B cell (primary cell): ENCODE data around the gene KSR2. TPM values are rescaled to one million over a fixed set of nuclear protein-coding genes. Genes with fewer than 3 reads are reported as not detected.

Experiments
- ATAC-seq: fragments of 200-7000 bp; cut with Tn5 transposase; one replicate; pipeline ENCODE4 v1.10.0; 2021; ENCODE audit warnings: low read depth, mild to moderate bottlenecking, moderate number of reproducible peaks, moderate library complexity
- CTCF ChIA-PET: fragments of 350-600 bp; sonication (Branson Sonifier 250); formaldehyde crosslinking; loops from one replicate; lab custom pipeline; 2021; ENCODE audit warnings: antibody characterized with exemption, inconsistent platforms; lab: Charles Lee
- POLR2A ChIA-PET: fragments of 350-600 bp; sonication (Branson Sonifier 250); formaldehyde crosslinking; loops from one replicate; lab custom pipeline; 2021; ENCODE audit warnings: antibody characterized with exemption; lab: Charles Lee
- DNase-seq: peaks from one replicate; pipeline ENCODE4 v3.0.0; 2013
- H2AFZ ChIP-seq: 2 replicates; pipeline ENCODE4 v1.6.1; 2012; ENCODE audit warnings: mild to moderate bottlenecking, low read depth, low read length; ENCODE audit not compliant: insufficient read depth, poor library complexity, severe bottlenecking
- H3K27ac ChIP-seq, 2 donors: 1 replicate in 1 of 2; 2 replicates in 1 of 2; pipeline ENCODE4 v1.5.1; 2012 to 2013; ENCODE audit warnings: low read length in 2 of 2, mild to moderate bottlenecking in 2 of 2, moderate library complexity in 1 of 2
- H3K27me3 ChIP-seq, 4 experiments: fragments of 200-600 bp in 1 of 4; sonication (generic) in 1 of 4; replicated peaks in 1 of 4; 1 replicate in 2 of 4; 2 replicates in 2 of 4; pipeline versions ENCODE4 v1.6.1 to v1.7.0; 2013 to 2016; ENCODE audit warnings: low read length in 3 of 4, mild to moderate bottlenecking in 2 of 4, mixed read lengths in 1 of 4, moderate library complexity in 1 of 4; ENCODE audit not compliant: insufficient read depth in 4 of 4, control insufficient read depth in 3 of 4; ENCODE audit errors: control extremely low read depth in 1 of 4
- H3K36me3 ChIP-seq, 2 experiments: replicated peaks in 1 of 2; 1 replicate in 1 of 2; 2 replicates in 1 of 2; pipeline versions ENCODE4 v1.6.1 to v1.7.1; 2013; ENCODE audit warnings: low read length in 1 of 2; ENCODE audit not compliant: insufficient read depth in 2 of 2, control insufficient read depth in 1 of 2; ENCODE audit errors: control extremely low read depth in 1 of 2, extremely low read depth in 1 of 2
- H3K4me1 ChIP-seq, 2 donors: fragments of 200-600 bp in 1 of 2; sonication (generic) in 1 of 2; 1 replicate in 1 of 2; 2 replicates in 1 of 2; pipeline versions ENCODE4 v1.5.1 to v1.6.1; 2013 to 2017; ENCODE audit warnings: low read length in 2 of 2; ENCODE audit not compliant: control insufficient read depth in 2 of 2, insufficient read depth in 2 of 2
- H3K4me2 ChIP-seq: replicated peaks from 2 replicates; pipeline ENCODE3; 2012; ENCODE audit warnings: mild to moderate bottlenecking, low read depth, low read length; ENCODE audit not compliant: poor library complexity, severe bottlenecking
- H3K4me3 ChIP-seq, 5 experiments: fragments of 200-600 bp in 1 of 5; sonication (generic) in 1 of 5; 1 replicate in 3 of 5; 2 replicates in 2 of 5; pipeline versions ENCODE4 v1.5.1 to v1.7.0; 2011 to 2016; ENCODE audit warnings: low read length in 4 of 5, mild to moderate bottlenecking in 4 of 5, low read depth in 2 of 5, control low read depth in 1 of 5, moderate library complexity in 1 of 5; ENCODE audit not compliant: insufficient read depth in 1 of 5; ENCODE audit errors: control extremely low read depth in 1 of 5, extremely low read depth in 1 of 5
- H3K79me2 ChIP-seq: fragments of 200-600 bp; sonication (generic); one replicate; pipeline ENCODE4 v1.6.0; 2016; ENCODE audit warnings: low read length; ENCODE audit not compliant: control insufficient read depth, insufficient read depth
- H3K9ac ChIP-seq: fragments of 200-600 bp; sonication (generic); 2 replicates; pipeline ENCODE4 v1.6.1; 2017; ENCODE audit warnings: mild to moderate bottlenecking, low read length, moderate library complexity
- H3K9me3 ChIP-seq, 3 donors: one replicate each; pipeline versions ENCODE4 v1.6.1 to v1.7.1; 2013; ENCODE audit warnings: low read length in 2 of 3; ENCODE audit not compliant: control insufficient read depth in 2 of 3, insufficient read depth in 1 of 3; ENCODE audit errors: control extremely low read depth in 1 of 3
- H4K20me1 ChIP-seq: 2 replicates; pipeline ENCODE4 v1.6.0; 2012; ENCODE audit warnings: mild to moderate bottlenecking, low read length; ENCODE audit not compliant: insufficient read depth, control insufficient read depth, poor library complexity, severe bottlenecking
- H3K27ac Mint-ChIP-seq: one replicate; pipeline ENCODE4 v1.8.0; 2021; ENCODE audit warnings: mixed read lengths
- H3K27me3 Mint-ChIP-seq: one replicate; pipeline ENCODE4 v1.8.0; 2021; ENCODE audit warnings: mixed read lengths
- H3K4me1 Mint-ChIP-seq: one replicate; pipeline ENCODE4 v1.8.0; 2021; ENCODE audit warnings: mixed read lengths
- H3K4me3 Mint-ChIP-seq: one replicate; pipeline ENCODE4 v1.8.0; 2021; ENCODE audit warnings: mixed read lengths
- H3K9me3 Mint-ChIP-seq: one replicate; pipeline ENCODE4 v1.8.0; 2022; ENCODE audit warnings: mixed read lengths; ENCODE audit not compliant: insufficient read depth
- CTCF ChIP-seq: fragments of 200-600 bp; IDR thresholded peaks from one replicate; pipeline ENCODE4 v1.8.0; 2022; ENCODE audit warnings: antibody characterized with exemption, mild to moderate bottlenecking
- EZH2 ChIP-seq: IDR thresholded peaks from 2 replicates; pipeline ENCODE4 v1.6.1; 2012; ENCODE audit warnings: borderline replicate concordance, low read depth, mild to moderate bottlenecking, moderate library complexity, low read length; ENCODE audit not compliant: insufficient read depth, poor library complexity, severe bottlenecking
- WGBS: methylation state at CpG from one replicate; pipeline ENCODE4 v1.1.5; 2013; ENCODE audit warnings: missing lambda C conversion rate; ENCODE audit not compliant: insufficient coverage; 5-methylcytosine and 5-hydroxymethylcytosine counted together
- intact Hi-C: fragments of 100-400 bp; cut with micrococcal nuclease; formaldehyde crosslinking; loops from one replicate; pipeline ENCODE4 v1.10.0; 2022
- polyA plus RNA-seq: library from polyadenylated mRNA; depleted of rRNA; stranded (reverse); fragments of >200 nt; gene quantifications from 2 replicates; pipeline ENCODE4 v1.2.3, GENCODE V29; 2012
- total RNA-seq, 2 donors: library from RNA; stranded (reverse); fragments of 120-200 nt in 1 of 2; gene quantifications; 1 replicate in 1 of 2; 2 replicates in 1 of 2; pipeline versions ENCODE4 v1.2.3 to v1.2.4, GENCODE V29; 2013 to 2022

KSR2 gene
- total and polyA plus RNA-seq, 2 donors (not counting 1 experiment from before 2014, with no cell fraction given) = not detected

GRCh38 chr12:117837737-117838050 lies 131.1 kb downstream of the KSR2 start:
- H3K27ac Mint-ChIP-seq = no peak overlapping the region
- POLR2A ChIA-PET = no interaction called here
- no CpG with 5 or more reads among the region's 3 CpGs for WGBS

More at GRCh38 chr12:117837737-117838050, 131.1 kb downstream of the KSR2 start:
- DNase-seq = no peak
- Histone ChIP-seq H3K27me3 (no peaks in the 10 kb centered on the region), H3K9ac (no peak overlapping the region), H3K36me3 (no peaks in the 10 kb centered on the region), H3K4me1 (peaks cover 0 to 4% of the 10 kb centered on the region in 2 donors), H3K79me2 (no peaks in the 10 kb centered on the region), H3K27ac (no peak overlapping the region), H3K9me3 (no peaks in the 10 kb centered on the region), H4K20me1 (no peaks in the 10 kb centered on the region), H3K4me2 (no peak overlapping the region), H3K4me3 (no peak overlapping the region), H2AFZ (peak overlapping the region; percentile 62)
- CTCF ChIA-PET = interaction anchor here (0.8 to 2.6 kb wide), 8 partner anchors 8 to 626 kb away, joined by 3 to 9 read pairs (median 5); no protein-coding TSS in a partner anchor
- Mint-ChIP-seq H3K4me1 (peaks cover 4% of the 10 kb centered on the region), H3K9me3 (no peaks in the 10 kb centered on the region), H3K27me3 (peaks cover 20% of the 10 kb centered on the region), H3K4me3 (no peak overlapping the region)
- TF ChIP-seq EZH2 = no peak
- TF ChIP-seq CTCF = no peak
- no peak for ATAC-seq
- intact Hi-C loops = loop anchor here (5.0 kb wide), 1 partner anchor 470 kb away; no protein-coding TSS in a partner anchor
